ENCODE measurements around the gene IGF2.

IGF2 gene

GRCh38 chr11:2121227-2122130, 17.7 kb downstream of the IGF2 start:
- Mint-ChIP-seq H3K4me3 (no peak overlapping the region), H3K27ac (no peak overlapping the region), H3K9me3 (no peaks in the 10 kb centered on the region), H3K27me3 (ENCODE audit: low read depth) (peaks cover 8% of the 10 kb centered on the region), H3K4me1 (ENCODE audit: low read depth) (no peaks in the 10 kb centered on the region), H3K36me3 (ENCODE audit: low read depth) (no peaks in the 10 kb centered on the region)

DNA sequence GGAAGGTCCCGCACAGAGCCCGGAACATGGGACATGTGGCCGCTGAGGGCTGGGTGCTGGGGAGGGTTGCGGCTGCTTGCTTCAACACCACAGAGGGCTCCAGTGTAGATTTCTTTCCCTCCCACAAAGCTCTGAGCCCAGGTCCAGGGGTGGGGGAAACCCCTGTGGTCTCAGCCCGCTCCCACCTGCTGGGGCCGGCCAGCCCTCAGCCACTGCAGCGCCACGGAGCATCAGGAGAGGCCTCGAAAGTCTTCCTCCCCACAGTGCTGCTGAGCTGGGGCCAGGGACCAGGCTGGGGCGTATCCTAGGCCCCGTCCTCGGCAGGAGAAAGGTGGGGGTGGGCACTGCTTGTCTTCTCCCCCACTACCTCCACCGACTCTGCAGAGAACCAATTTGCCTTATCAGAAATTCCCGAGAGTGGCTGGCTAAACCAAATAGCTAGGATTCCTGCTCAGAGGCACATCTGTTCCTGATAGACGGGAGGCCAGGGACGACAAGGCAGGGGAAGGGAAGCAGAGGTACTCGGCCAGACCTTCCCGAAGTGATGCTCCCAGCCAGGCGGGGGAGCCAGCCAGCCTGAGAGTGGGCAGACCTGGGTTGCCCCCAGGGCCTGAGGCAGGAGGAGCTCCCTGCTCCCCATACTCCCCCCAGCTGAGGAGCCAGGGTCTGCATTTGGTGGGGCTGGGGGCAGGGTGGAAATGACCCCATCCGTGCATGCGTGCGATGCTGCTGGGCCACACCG, 18.7 kb downstream of the IGF2 start:
- H3K27ac Mint-ChIP-seq, result no peak overlapping the region
- H3K27me3 Mint-ChIP-seq (ENCODE audit: low read depth), result peaks cover 12% of the 10 kb centered on the region

GRCh38 chr11:2118677-2119076, 20.5 kb downstream of the IGF2 start:
- Mint-ChIP-seq H3K27me3 (ENCODE audit: low read depth) (peaks cover 8% of the 10 kb centered on the region), H3K9me3 (no peaks in the 10 kb centered on the region), H3K4me3 (no peak overlapping the region), H3K36me3 (ENCODE audit: low read depth) (no peaks in the 10 kb centered on the region), H3K27ac (no peak overlapping the region), H3K4me1 (ENCODE audit: low read depth) (no peaks in the 10 kb centered on the region)

More for the DNA sequence above, 18.7 kb downstream of the IGF2 start:
- Mint-ChIP-seq H3K9me3 (no peaks in the 10 kb centered on the region), H3K36me3 (ENCODE audit: low read depth) (no peaks in the 10 kb centered on the region), H3K4me3 (no peak overlapping the region), H3K4me1 (ENCODE audit: low read depth) (no peaks in the 10 kb centered on the region)

DNA sequence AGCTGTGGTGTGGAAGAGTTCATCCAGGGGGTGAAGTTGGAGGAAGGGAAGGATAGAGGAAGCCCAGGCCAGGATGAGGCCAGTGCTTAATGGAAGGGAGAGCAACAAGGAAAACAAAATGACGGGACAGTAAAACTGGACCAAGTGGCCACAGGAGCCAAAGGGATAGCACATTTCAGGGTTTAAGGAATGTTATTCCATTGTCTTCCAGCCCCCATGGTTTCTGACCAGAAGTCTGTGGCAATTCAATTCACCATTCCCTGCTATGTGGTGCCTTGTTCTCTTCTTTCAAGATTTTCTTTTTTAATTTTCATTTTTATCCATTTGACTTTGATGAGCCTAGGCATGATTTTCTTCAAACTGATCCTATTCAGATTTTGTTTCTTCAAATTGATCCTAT, 22.5 kb downstream of the IGF2 start:
- Mint-ChIP-seq H3K27ac (no peak overlapping the region), H3K36me3 (ENCODE audit: low read depth) (no peaks in the 10 kb centered on the region), H3K27me3 (ENCODE audit: low read depth) (peaks cover 8% of the 10 kb centered on the region), H3K9me3 (no peaks in the 10 kb centered on the region), H3K4me3 (no peak overlapping the region), H3K4me1 (ENCODE audit: low read depth) (no peaks in the 10 kb centered on the region)

- H3K4me1 Mint-ChIP-seq (ENCODE audit: low read depth), result no peaks in the 10 kb centered on the region
- no peak overlapping the region for H3K4me3 Mint-ChIP-seq
- H3K9me3 Mint-ChIP-seq, result no peaks in the 10 kb centered on the region
- no peak overlapping the region for H3K27ac Mint-ChIP-seq
- H3K27me3 Mint-ChIP-seq (ENCODE audit: low read depth), result peaks cover 13% of the 10 kb centered on the region
- no peaks in the 10 kb centered on the region for H3K36me3 Mint-ChIP-seq (ENCODE audit: low read depth)
Measured at GRCh38 chr11:2115308-2115707, 23.9 kb downstream of the IGF2 start.

GRCh38 chr11:2114430-2115241, 24.6 kb downstream of the IGF2 start:
- no peaks in the 10 kb centered on the region for H3K9me3 Mint-ChIP-seq
- no peak overlapping the region for H3K27ac Mint-ChIP-seq
- no peak overlapping the region for H3K4me3 Mint-ChIP-seq
- H3K36me3 Mint-ChIP-seq (ENCODE audit: low read depth), result no peaks in the 10 kb centered on the region
- H3K4me1 Mint-ChIP-seq (ENCODE audit: low read depth), result no peaks in the 10 kb centered on the region
- H3K27me3 Mint-ChIP-seq (ENCODE audit: low read depth), result peaks cover 18% of the 10 kb centered on the region

DNA sequence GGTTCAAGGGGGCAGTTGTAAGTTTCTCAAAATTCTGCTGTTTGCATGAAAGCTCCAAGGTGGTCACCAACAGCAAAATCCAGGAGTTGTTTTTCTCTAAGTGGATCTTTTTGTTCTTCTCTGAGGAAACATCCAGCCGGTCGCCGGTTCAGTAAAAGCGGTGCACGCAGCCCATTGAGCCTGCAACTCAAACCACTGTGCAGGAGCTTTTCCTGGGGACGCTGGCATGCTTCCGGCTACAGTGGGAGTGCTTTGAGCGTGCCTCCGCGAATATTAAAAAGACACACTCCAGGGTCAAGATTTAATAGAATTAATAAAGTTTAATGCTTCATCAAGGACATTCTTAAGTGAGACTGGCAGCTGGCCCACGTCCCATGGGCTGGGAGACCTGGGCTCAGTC, 25.4 kb downstream of the IGF2 start:
- no peaks in the 10 kb centered on the region for H3K36me3 Mint-ChIP-seq (ENCODE audit: low read depth)
- no peak overlapping the region for H3K4me3 Mint-ChIP-seq
- peaks cover 18% of the 10 kb centered on the region for H3K27me3 Mint-ChIP-seq (ENCODE audit: low read depth)
- no peak overlapping the region for H3K27ac Mint-ChIP-seq
- H3K9me3 Mint-ChIP-seq, result no peaks in the 10 kb centered on the region
- no peaks in the 10 kb centered on the region for H3K4me1 Mint-ChIP-seq (ENCODE audit: low read depth)

DNA sequence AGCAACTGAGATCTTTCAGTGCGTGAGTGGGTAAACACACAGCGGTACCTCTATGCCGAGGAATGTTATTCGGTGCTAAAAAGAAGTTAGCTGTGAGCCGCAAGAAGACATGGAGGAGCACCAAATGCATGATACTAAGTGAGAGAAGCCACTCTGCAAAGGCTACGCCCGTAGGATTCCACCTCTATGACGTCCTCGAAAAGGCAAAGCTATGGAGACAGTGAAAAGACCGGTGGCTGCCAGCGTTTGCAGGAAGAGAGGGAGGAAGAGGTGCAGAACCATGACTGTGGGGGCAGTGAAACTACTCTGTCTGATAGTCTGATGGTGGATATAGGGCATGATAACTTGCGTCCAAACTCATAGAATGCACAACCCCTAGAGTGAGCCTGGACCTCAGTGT, 28.7 kb downstream of the IGF2 start:
- Mint-ChIP-seq H3K4me1 (ENCODE audit: low read depth) (no peaks in the 10 kb centered on the region), H3K27me3 (ENCODE audit: low read depth) (peaks cover 9% of the 10 kb centered on the region), H3K4me3 (no peak overlapping the region), H3K36me3 (ENCODE audit: low read depth) (no peaks in the 10 kb centered on the region), H3K27ac (no peak overlapping the region), H3K9me3 (no peaks in the 10 kb centered on the region)

GRCh38 chr11:2109541-2110019, 29.6 kb downstream of the IGF2 start:
- H3K9me3 Mint-ChIP-seq, result no peaks in the 10 kb centered on the region
- H3K4me1 Mint-ChIP-seq (ENCODE audit: low read depth), result no peaks in the 10 kb centered on the region
- H3K4me3 Mint-ChIP-seq, result no peak overlapping the region
- no peaks in the 10 kb centered on the region for H3K36me3 Mint-ChIP-seq (ENCODE audit: low read depth)
- no peak overlapping the region for H3K27ac Mint-ChIP-seq
- H3K27me3 Mint-ChIP-seq (ENCODE audit: low read depth), result peaks cover 9% of the 10 kb centered on the region

GRCh38 chr11:2108675-2109491, 30.3 kb downstream of the IGF2 start:
- Mint-ChIP-seq H3K4me1 (ENCODE audit: low read depth) (no peaks in the 10 kb centered on the region), H3K27ac (no peak overlapping the region), H3K27me3 (ENCODE audit: low read depth) (peaks cover 9% of the 10 kb centered on the region), H3K4me3 (no peak overlapping the region), H3K9me3 (no peaks in the 10 kb centered on the region), H3K36me3 (ENCODE audit: low read depth) (no peaks in the 10 kb centered on the region)

- Mint-ChIP-seq H3K9me3 (no peaks in the 10 kb centered on the region), H3K4me1 (ENCODE audit: low read depth) (no peaks in the 10 kb centered on the region), H3K27ac (no peak overlapping the region), H3K4me3 (no peak overlapping the region), H3K36me3 (ENCODE audit: low read depth) (no peaks in the 10 kb centered on the region), H3K27me3 (ENCODE audit: low read depth) (peaks cover 9% of the 10 kb centered on the region)
Measured at GRCh38 chr11:2107941-2108630, 31.1 kb downstream of the IGF2 start.

GRCh38 chr11:2107521-2107920, 31.7 kb downstream of the IGF2 start:
- no peaks in the 10 kb centered on the region for H3K4me1 Mint-ChIP-seq (ENCODE audit: low read depth)
- no peaks in the 10 kb centered on the region for H3K36me3 Mint-ChIP-seq (ENCODE audit: low read depth)
- H3K9me3 Mint-ChIP-seq, result no peaks in the 10 kb centered on the region
- no peak overlapping the region for H3K27ac Mint-ChIP-seq
- no peak overlapping the region for H3K4me3 Mint-ChIP-seq
- peaks cover 9% of the 10 kb centered on the region for H3K27me3 Mint-ChIP-seq (ENCODE audit: low read depth)

DNA sequence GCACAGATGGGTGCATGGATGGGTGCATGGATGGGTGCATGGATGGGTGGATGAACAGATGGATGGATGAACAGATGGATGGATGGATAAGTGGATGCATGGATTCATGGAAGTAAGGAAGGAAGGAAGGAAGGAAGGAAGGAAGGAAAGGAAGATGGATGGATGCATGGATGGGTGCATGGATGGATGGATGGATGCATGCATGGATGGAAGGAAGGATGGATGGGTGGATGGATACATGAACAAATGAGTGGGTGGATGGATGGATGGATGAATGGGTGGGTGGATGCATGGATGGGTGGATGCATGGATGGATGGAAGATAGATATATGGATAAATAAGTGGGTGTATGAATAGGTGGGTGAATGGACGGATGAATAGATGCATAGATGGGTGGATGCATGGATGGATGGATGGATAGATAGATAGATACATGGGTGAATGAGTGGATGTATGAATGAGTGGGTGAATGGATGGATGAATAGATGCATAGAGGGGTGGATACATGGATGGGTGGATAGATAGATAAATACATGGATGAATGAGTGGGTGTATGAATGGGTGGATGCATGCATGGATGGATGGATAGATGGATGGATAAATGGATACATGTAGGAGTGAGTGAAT, 32.5 kb downstream of the IGF2 start:
- no peaks in the 10 kb centered on the region for H3K4me1 Mint-ChIP-seq (ENCODE audit: low read depth)

More for the DNA sequence above, 32.5 kb downstream of the IGF2 start:
- Mint-ChIP-seq H3K4me3 (no peak overlapping the region), H3K36me3 (ENCODE audit: low read depth) (no peaks in the 10 kb centered on the region), H3K27me3 (ENCODE audit: low read depth) (peaks cover 9% of the 10 kb centered on the region), H3K27ac (no peak overlapping the region), H3K9me3 (no peaks in the 10 kb centered on the region)

Data from T-helper 1 cell treated with Interleukin-12 subunit alpha and Interleukin-12 subunit beta and Interleukin-4 antibody, amounts not matched to agents 30 μg/mL and 1 μg/mL, for 36 hours (primary cell).